Vagina (tissue), 2 donors: Measurements from ENCODE around the gene PTDSS2.

Experiments
- POLR2AphosphoS5 ChIP-seq, 2 donors: sonication (generic); formaldehyde crosslinking; IDR thresholded peaks; one replicate each; pipeline ENCODE4 v1.9.0; 2017; ENCODE audit warnings: antibody characterized with exemption in 2 of 2, mild to moderate bottlenecking in 2 of 2, low read depth in 1 of 2; ENCODE audit not compliant: insufficient read depth in 1 of 2
- TF ChIP-seq, protein P1 (sequence below), 3 experiments: fragments of 450-650 bp in 2 of 3; fragments of 200-600 bp in 1 of 3; sonication (generic) in 1 of 3; IDR thresholded peaks; one replicate each; pipeline ENCODE4 v1.5.1; 2017 to 2019; ENCODE audit warnings: antibody characterized with exemption in 3 of 3, mild to moderate bottlenecking in 2 of 3, moderate library complexity in 2 of 3

DNA sequence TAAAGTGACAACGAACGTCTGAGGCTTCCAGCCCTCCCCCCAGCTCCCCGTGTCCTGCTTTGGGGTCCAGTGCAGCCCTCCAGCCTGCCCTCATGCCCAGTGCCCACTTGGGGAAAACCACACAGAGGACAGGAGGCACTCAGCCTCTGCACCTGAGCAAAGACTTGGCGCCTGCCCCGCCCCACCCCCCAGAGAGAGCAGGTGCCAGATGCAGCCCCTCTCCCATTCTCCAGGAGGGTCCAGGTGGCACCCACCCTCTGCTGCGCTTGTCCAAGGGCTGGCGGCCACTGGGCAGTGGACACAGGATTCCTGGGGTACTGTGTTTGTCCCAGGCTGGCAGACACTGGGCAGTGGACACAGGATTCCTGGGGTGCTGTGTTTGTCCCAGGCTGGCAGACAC lies 41.3 kb downstream of the PTDSS2 start:
- TF ChIP-seq, protein P1, sequence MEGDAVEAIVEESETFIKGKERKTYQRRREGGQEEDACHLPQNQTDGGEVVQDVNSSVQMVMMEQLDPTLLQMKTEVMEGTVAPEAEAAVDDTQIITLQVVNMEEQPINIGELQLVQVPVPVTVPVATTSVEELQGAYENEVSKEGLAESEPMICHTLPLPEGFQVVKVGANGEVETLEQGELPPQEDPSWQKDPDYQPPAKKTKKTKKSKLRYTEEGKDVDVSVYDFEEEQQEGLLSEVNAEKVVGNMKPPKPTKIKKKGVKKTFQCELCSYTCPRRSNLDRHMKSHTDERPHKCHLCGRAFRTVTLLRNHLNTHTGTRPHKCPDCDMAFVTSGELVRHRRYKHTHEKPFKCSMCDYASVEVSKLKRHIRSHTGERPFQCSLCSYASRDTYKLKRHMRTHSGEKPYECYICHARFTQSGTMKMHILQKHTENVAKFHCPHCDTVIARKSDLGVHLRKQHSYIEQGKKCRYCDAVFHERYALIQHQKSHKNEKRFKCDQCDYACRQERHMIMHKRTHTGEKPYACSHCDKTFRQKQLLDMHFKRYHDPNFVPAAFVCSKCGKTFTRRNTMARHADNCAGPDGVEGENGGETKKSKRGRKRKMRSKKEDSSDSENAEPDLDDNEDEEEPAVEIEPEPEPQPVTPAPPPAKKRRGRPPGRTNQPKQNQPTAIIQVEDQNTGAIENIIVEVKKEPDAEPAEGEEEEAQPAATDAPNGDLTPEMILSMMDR (IDR thresholded peaks at IDR 0.05) = no peak
- no peak for TF ChIP-seq POLR2AphosphoS5 (IDR thresholded peaks at IDR 0.05; ENCODE audit: insufficient read depth in 1 of 2, low read depth in 1 of 2)
